MM.1S (cell line): ENCODE data around the gene RBM28.

Source experiments
- DNase-seq: peaks from one replicate; pipeline ENCODE4 v3.0.0-alpha.2; 2015
- H2AFZ ChIP-seq: fragments of 300-600 bp; sonication (generic); 2 replicates; pipeline ENCODE4 v1.6.0; 2016; ENCODE audit warnings: antibody characterized with exemption, low read length
- H3F3A ChIP-seq: fragments of 300-600 bp; sonication (generic); 2 replicates; pipeline ENCODE4 v1.6.1; 2016; ENCODE audit warnings: mild to moderate bottlenecking, antibody characterized with exemption, low read length, moderate library complexity, mixed read lengths; ENCODE audit not compliant: insufficient read depth
- H3K27ac ChIP-seq: fragments of 300-600 bp; sonication (generic); 2 replicates; pipeline ENCODE4 v1.5.1; 2016; ENCODE audit warnings: mild to moderate bottlenecking, low read length
- H3K27me3 ChIP-seq: fragments of 300-600 bp; sonication (generic); replicated peaks from 2 replicates; pipeline ENCODE4 v1.6.0; 2016; ENCODE audit warnings: low read length; ENCODE audit not compliant: insufficient read depth
- H3K36me3 ChIP-seq: fragments of 300-600 bp; sonication (generic); replicated peaks from 2 replicates; pipeline ENCODE4 v1.6.1; 2016; ENCODE audit warnings: mild to moderate bottlenecking, low read length, mixed read lengths; ENCODE audit not compliant: insufficient read depth
- H3K4me1 ChIP-seq: fragments of 300-600 bp; sonication (generic); 2 replicates; pipeline ENCODE4 v1.6.1; 2016; ENCODE audit warnings: low read length, mixed read lengths
- H3K4me2 ChIP-seq: fragments of 300-600 bp; sonication (generic); 2 replicates; pipeline ENCODE4 v1.6.0; 2016; ENCODE audit warnings: low read depth, low read length
- H3K4me3 ChIP-seq: fragments of 300-600 bp; sonication (generic); 2 replicates; pipeline ENCODE4 v1.5.1; 2016; ENCODE audit warnings: low read length, mixed read lengths
- H3K79me2 ChIP-seq: fragments of 300-600 bp; sonication (generic); 2 replicates; pipeline ENCODE4 v1.6.1; 2016; ENCODE audit warnings: mixed run types, low read length, mixed read lengths
- H3K9ac ChIP-seq: fragments of 300-600 bp; sonication (generic); 2 replicates; pipeline ENCODE4 v1.6.1; 2016; ENCODE audit warnings: low read length, mixed read lengths
- H3K9me2 ChIP-seq: fragments of 300-600 bp; sonication (generic); replicated peaks from 2 replicates; pipeline ENCODE4 v1.6.1; 2016; ENCODE audit warnings: mild to moderate bottlenecking, low read length, mixed read lengths; ENCODE audit not compliant: insufficient read depth
- H3K9me3 ChIP-seq: fragments of 300-600 bp; sonication (generic); replicated peaks from 2 replicates; pipeline ENCODE4 v1.6.1; 2016; ENCODE audit warnings: mild to moderate bottlenecking, low read length, mixed read lengths; ENCODE audit not compliant: insufficient read depth
- H4K20me1 ChIP-seq: fragments of 300-600 bp; sonication (generic); 2 replicates; pipeline ENCODE4 v1.6.1; 2016; ENCODE audit warnings: mild to moderate bottlenecking, low read length, moderate library complexity, mixed read lengths; ENCODE audit not compliant: insufficient read depth
- EZH2 ChIP-seq: fragments of 300-600 bp; sonication (generic); optimal IDR thresholded peaks from 2 replicates; pipeline ENCODE3; 2017; ENCODE audit warnings: low read depth, mild to moderate bottlenecking, antibody characterized with exemption, low read length, mixed read lengths
- EZH2phosphoT487 ChIP-seq: fragments of 300-600 bp; sonication (generic); IDR thresholded peaks from 2 replicates; pipeline ENCODE4 v1.6.1; 2018; ENCODE audit warnings: antibody characterized with exemption, low read length
- TF ChIP-seq, protein P1 (sequence below): fragments of 300-600 bp; sonication (generic); IDR thresholded peaks from 2 replicates; pipeline ENCODE4 v1.5.1; 2016; ENCODE audit warnings: antibody characterized with exemption, low read length, mixed read lengths

RBM28 gene

GRCh38 chr7:128359336-128359735, 15.6 kb upstream of the RBM28 start:
- no peak for DNase-seq
- Histone ChIP-seq H3K4me3 (no peak overlapping the region), H3K9ac (no peak overlapping the region), H3K27ac (no peak overlapping the region), H3K4me1 (no peaks in the 10 kb centered on the region; the same call in 1 of the 2 replicates), H3K79me2 (no peaks in the 10 kb centered on the region), H3K4me2 (no peak overlapping the region), H3F3A (no peaks in the 10 kb centered on the region), H2AFZ (no peak overlapping the region), H3K27me3 (peaks cover 73% of the 10 kb centered on the region), H3K9me2 (no peaks in the 10 kb centered on the region), H3K9me3 (no peaks in the 10 kb centered on the region), H3K36me3 (no peaks in the 10 kb centered on the region), H4K20me1 (no peaks in the 10 kb centered on the region)
- TF ChIP-seq EZH2phosphoT487 (no peak), EZH2 (no peak)
- TF ChIP-seq, protein P1, sequence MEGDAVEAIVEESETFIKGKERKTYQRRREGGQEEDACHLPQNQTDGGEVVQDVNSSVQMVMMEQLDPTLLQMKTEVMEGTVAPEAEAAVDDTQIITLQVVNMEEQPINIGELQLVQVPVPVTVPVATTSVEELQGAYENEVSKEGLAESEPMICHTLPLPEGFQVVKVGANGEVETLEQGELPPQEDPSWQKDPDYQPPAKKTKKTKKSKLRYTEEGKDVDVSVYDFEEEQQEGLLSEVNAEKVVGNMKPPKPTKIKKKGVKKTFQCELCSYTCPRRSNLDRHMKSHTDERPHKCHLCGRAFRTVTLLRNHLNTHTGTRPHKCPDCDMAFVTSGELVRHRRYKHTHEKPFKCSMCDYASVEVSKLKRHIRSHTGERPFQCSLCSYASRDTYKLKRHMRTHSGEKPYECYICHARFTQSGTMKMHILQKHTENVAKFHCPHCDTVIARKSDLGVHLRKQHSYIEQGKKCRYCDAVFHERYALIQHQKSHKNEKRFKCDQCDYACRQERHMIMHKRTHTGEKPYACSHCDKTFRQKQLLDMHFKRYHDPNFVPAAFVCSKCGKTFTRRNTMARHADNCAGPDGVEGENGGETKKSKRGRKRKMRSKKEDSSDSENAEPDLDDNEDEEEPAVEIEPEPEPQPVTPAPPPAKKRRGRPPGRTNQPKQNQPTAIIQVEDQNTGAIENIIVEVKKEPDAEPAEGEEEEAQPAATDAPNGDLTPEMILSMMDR, result no peak

DNA sequence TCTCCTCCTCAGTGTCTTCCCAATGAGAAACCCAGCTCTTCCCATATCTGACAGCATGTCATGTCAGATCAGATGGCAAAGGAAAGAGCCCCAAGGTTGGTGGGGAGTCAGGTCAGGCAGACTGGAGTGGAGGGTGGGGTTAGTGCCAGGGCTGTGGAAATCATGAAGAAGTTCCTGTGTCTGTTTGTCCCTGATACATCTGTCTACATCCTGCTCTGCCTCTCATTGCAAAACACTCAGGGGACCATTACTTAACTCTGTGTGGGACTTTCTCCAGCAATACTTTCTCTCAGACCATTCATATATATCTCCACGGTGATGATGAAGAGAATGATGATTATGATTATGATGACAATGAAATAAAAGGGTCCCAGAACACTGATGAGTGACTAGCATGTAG, 14.5 kb upstream of the RBM28 start:
- Histone ChIP-seq H2AFZ (no peak overlapping the region), H3K79me2 (no peaks in the 10 kb centered on the region), H3K27ac (no peak overlapping the region), H3K4me1 (no peaks in the 10 kb centered on the region; the same call in 1 of the 2 replicates), H3K4me2 (no peak overlapping the region), H3K9me2 (no peaks in the 10 kb centered on the region), H4K20me1 (no peaks in the 10 kb centered on the region), H3K9me3 (no peaks in the 10 kb centered on the region), H3K36me3 (no peaks in the 10 kb centered on the region), H3K9ac (no peak overlapping the region), H3K27me3 (peaks cover 72% of the 10 kb centered on the region), H3K4me3 (no peak overlapping the region), H3F3A (no peaks in the 10 kb centered on the region)
- TF ChIP-seq EZH2, result no peak
- no peak for TF ChIP-seq EZH2phosphoT487
- TF ChIP-seq, protein P1, result no peak
- DNase-seq, result no peak

- Histone ChIP-seq H3K9ac (no peak overlapping the region), H2AFZ (no peak overlapping the region), H3F3A (no peaks in the 10 kb centered on the region), H3K79me2 (no peaks in the 10 kb centered on the region), H3K4me3 (no peak overlapping the region), H3K27ac (no peak overlapping the region), H3K36me3 (no peaks in the 10 kb centered on the region), H3K27me3 (peaks cover 72% of the 10 kb centered on the region), H4K20me1 (no peaks in the 10 kb centered on the region), H3K9me3 (no peaks in the 10 kb centered on the region), H3K4me2 (no peak overlapping the region), H3K4me1 (no peaks in the 10 kb centered on the region; the same call in 1 of the 2 replicates), H3K9me2 (no peaks in the 10 kb centered on the region)
- no peak for DNase-seq
- TF ChIP-seq EZH2, result no peak
- TF ChIP-seq, protein P1, result no peak
- TF ChIP-seq EZH2phosphoT487, result no peak
These were observed 13.5 kb upstream of the RBM28 start for GRCh38 chr7:128357217-128357613.
